SU-DHL-6 (cell line): Measurements from ENCODE around the gene PMF1.

ENCODE experiments used
- H2AFZ ChIP-seq: fragments of 200-600 bp; sonication (generic); 2 replicates; pipeline ENCODE4 v1.6.1; 2014; ENCODE audit warnings: low read depth, mild to moderate bottlenecking, moderate library complexity, mixed read lengths, antibody characterized with exemption, low read length; ENCODE audit not compliant: severe bottlenecking
- H3F3A ChIP-seq: fragments of 200-600 bp; shearing (Covaris generic); 2 replicates; pipeline ENCODE4 v1.6.0; 2016; ENCODE audit warnings: antibody characterized with exemption, mild to moderate bottlenecking; ENCODE audit not compliant: insufficient read depth
- H3K27ac ChIP-seq: fragments of 200-600 bp; sonication (generic); 2 replicates; pipeline ENCODE4 v1.5.1; 2016; ENCODE audit warnings: low read depth, mild to moderate bottlenecking, low read length, moderate library complexity, mixed read lengths
- H3K27me3 ChIP-seq: fragments of 200-600 bp; sonication (generic), shearing (Covaris generic); 2 replicates; pipeline ENCODE4 v1.6.0; 2014; ENCODE audit warnings: mild to moderate bottlenecking, low read length
- H3K36me3 ChIP-seq: fragments of 200-600 bp; sonication (generic); 2 replicates; pipeline ENCODE4 v1.6.1; 2014; ENCODE audit warnings: mild to moderate bottlenecking, low read length, mixed read lengths
- H3K4me2 ChIP-seq: fragments of 300-600, 200-600 bp; shearing (Covaris generic), sonication (generic); 2 replicates; pipeline ENCODE4 v1.6.0; 2014; ENCODE audit warnings: low read length, low read depth, mild to moderate bottlenecking; ENCODE audit not compliant: poor library complexity, severe bottlenecking
- H3K4me3 ChIP-seq: fragments of 200-600 bp; sonication (generic); 2 replicates; pipeline ENCODE4 v1.5.1; 2014; ENCODE audit warnings: antibody characterized with exemption, low read length, mild to moderate bottlenecking, mixed read lengths; ENCODE audit not compliant: insufficient read depth, poor library complexity, severe bottlenecking
- H3K79me2 ChIP-seq: fragments of 200-600 bp; sonication (generic); 2 replicates; pipeline ENCODE4 v1.6.1; 2014; ENCODE audit warnings: mild to moderate bottlenecking, low read length, moderate library complexity; ENCODE audit not compliant: insufficient read depth
- H3K9ac ChIP-seq: fragments of 200-600 bp; sonication (generic); 2 replicates; pipeline ENCODE4 v1.7.0; 2014; ENCODE audit warnings: mild to moderate bottlenecking, low read length
- H3K9me2 ChIP-seq: fragments of 200-600 bp; sonication (generic); replicated peaks from 2 replicates; pipeline ENCODE4 v1.6.1; 2014; ENCODE audit warnings: low read length; ENCODE audit not compliant: insufficient read depth
- H3K9me3 ChIP-seq: fragments of 200-600 bp; sonication (generic); 2 replicates; pipeline ENCODE4 v1.6.1; 2014; ENCODE audit warnings: low read length, mixed read lengths; ENCODE audit not compliant: insufficient read depth
- H4K20me1 ChIP-seq: fragments of 200-600 bp; sonication (generic); 2 replicates; pipeline ENCODE4 v1.6.1; 2014; ENCODE audit warnings: low read depth, mild to moderate bottlenecking, antibody characterized with exemption, low read length, moderate library complexity, mixed read lengths
- CTCF ChIP-seq: fragments of 200-600 bp; sonication (generic); IDR thresholded peaks from one replicate; pipeline ENCODE4 v1.5.1; 2017; ENCODE audit warnings: antibody characterized with exemption, mild to moderate bottlenecking, low read length, moderate library complexity; ENCODE audit not compliant: insufficient read depth, poor library complexity, severe bottlenecking
- EZH2phosphoT487 ChIP-seq: fragments of 200-600 bp; sonication (generic), shearing (Covaris generic); conservative IDR thresholded peaks from 2 replicates; pipeline ENCODE4 v1.6.1; 2018; ENCODE audit warnings: mild to moderate bottlenecking, antibody characterized with exemption, low read length, moderate library complexity, mixed read lengths

The PMF1 gene

GRCh38 chr1:156285437-156285836, 72.6 kb downstream of the PMF1 start:
- no peaks in the 10 kb centered on the region for H3K9me2 ChIP-seq
- H3K27ac ChIP-seq: no peak overlapping the region
- H3K36me3 ChIP-seq: peaks cover 4% of the 10 kb centered on the region; the same call in 1 of the 2 replicates
- no peak overlapping the region for H3K4me2 ChIP-seq
- no peaks in the 10 kb centered on the region for H3K27me3 ChIP-seq
- TF ChIP-seq CTCF (no peak), EZH2phosphoT487 (no peak)
- H3K9ac ChIP-seq: no peak overlapping the region
- no peak overlapping the region for H3K4me3 ChIP-seq
- 0 out of 2 replicates have a peak, but pooled peaks cover 9% of the 10 kb centered on the region for H3F3A ChIP-seq
- no peaks in the 10 kb centered on the region for H3K9me3 ChIP-seq
- peaks cover 19% of the 10 kb centered on the region for H3K79me2 ChIP-seq
- no peaks in the 10 kb centered on the region for H4K20me1 ChIP-seq
- no peak overlapping the region for H2AFZ ChIP-seq

GRCh38 chr1:156286061-156286460, 73.3 kb downstream of the PMF1 start:
- Histone ChIP-seq H3K9me3 (no peaks in the 10 kb centered on the region), H3K36me3 (peaks cover 4% of the 10 kb centered on the region; the same call in 1 of the 2 replicates), H3K4me2 (no peak overlapping the region), H2AFZ (no peak overlapping the region), H3K9me2 (no peaks in the 10 kb centered on the region), H3K27ac (no peak overlapping the region), H4K20me1 (no peaks in the 10 kb centered on the region), H3F3A (0 out of 2 replicates have a peak, but pooled peaks cover 9% of the 10 kb centered on the region), H3K79me2 (peaks cover 13% of the 10 kb centered on the region), H3K4me3 (no peak overlapping the region), H3K27me3 (no peaks in the 10 kb centered on the region), H3K9ac (no peak overlapping the region)
- no peak for TF ChIP-seq EZH2phosphoT487
- TF ChIP-seq CTCF: no peak
